HFF-Myc (cell line): ENCODE results near the gene MAML1.
A peak's percentile ranks its signal among the peaks of the same experiment; 100 is the strongest.
"Not testable (repeated sequence)": the region's sequence is repeated elsewhere in the genome, so short reads cannot be mapped to it uniquely, and the experiment has no call there.

Experiments used
- DNase-seq: peaks from one replicate; pipeline ENCODE4 v3.0.0-alpha.2; 2011; ENCODE audit warnings: low read depth; ENCODE audit errors: extremely low read depth
- H3K4me3 ChIP-seq: replicated peaks from 2 replicates; pipeline ENCODE4 v1.5.1; 2011; ENCODE audit warnings: low read depth, mild to moderate bottlenecking, control low read depth, low read length
- CTCF ChIP-seq: IDR thresholded peaks from 2 replicates; pipeline ENCODE4 v1.5.1; 2012; ENCODE audit warnings: mild to moderate bottlenecking, low read depth, low read length, control low read depth; ENCODE audit errors: missing control alignments

The MAML1 gene

GRCh38 chr5:179732412-179732917 lies at the start of gene MAML1:
Gene MAML1, plus strand, starts transcription at chr5:179732822. Its CDS starts 291 bp downstream, at chr5:179733113.
- peak; percentile 97 for DNase-seq
- TF ChIP-seq CTCF: no peak
- peak within 1 kb of the TSS; percentile 86 for H3K4me3 ChIP-seq

- not testable (repeated sequence) for DNase-seq
Observed at GRCh38 chr5:179689212-179689611, 43.4 kb upstream of the MAML1 start.

GRCh38 chr5:179694561-179694960 lies 38.1 kb upstream of the MAML1 start:
- H3K4me3 ChIP-seq: no peak overlapping the region
- no peak for DNase-seq
- TF ChIP-seq CTCF: no peak

More at GRCh38 chr5:179689212-179689611, 43.4 kb upstream of the MAML1 start:
- not testable (repeated sequence) for H3K4me3 ChIP-seq

GRCh38 chr5:179696603-179697002 lies 36.0 kb upstream of the MAML1 start:
- no peak for DNase-seq
- H3K4me3 ChIP-seq: no peak overlapping the region
- TF ChIP-seq CTCF: no peak

GRCh38 chr5:179697108-179697507 lies 35.5 kb upstream of the MAML1 start:
- H3K4me3 ChIP-seq: no peak overlapping the region

GRCh38 chr5:179697543-179697942 lies 35.1 kb upstream of the MAML1 start:
- not testable (repeated sequence) for DNase-seq
- H3K4me3 ChIP-seq: peak overlapping the region; percentile 83

More at GRCh38 chr5:179697108-179697507, 35.5 kb upstream of the MAML1 start:
- DNase-seq: no peak
- no peak for TF ChIP-seq CTCF

GRCh38 chr5:179697993-179698934 lies 34.4 kb upstream of the MAML1 start:
- H3K4me3 ChIP-seq: peak overlapping the region; percentile 83
- no peak for TF ChIP-seq CTCF
- peak; percentile 97 for DNase-seq
